ENCODE measurements around the gene NMRK2. TPM values are rescaled to one million over a fixed set of nuclear protein-coding genes. Genes with fewer than 3 reads are reported as not detected.

Gene NMRK2
- total RNA-seq, 1 experiment from 2014 or later, result 60.0 TPM

DNA sequence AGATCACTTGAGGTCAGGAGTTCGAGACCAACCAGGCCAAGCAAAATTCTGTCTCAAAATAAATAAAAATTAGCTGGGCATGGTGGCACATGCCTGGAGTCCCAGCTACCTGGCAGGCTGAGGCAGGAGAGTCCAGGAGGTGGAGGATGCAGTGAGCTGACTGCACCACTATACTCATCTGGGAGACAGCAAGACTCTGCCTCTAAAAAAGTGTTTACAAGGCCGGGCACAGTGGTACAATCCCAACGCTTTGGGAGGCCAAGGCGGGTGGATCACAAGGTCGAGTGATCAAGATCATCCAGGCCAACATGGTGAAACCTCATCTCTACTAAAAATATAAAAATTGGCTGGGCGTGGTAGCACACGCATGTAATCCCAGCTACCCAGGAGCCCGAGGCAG, 42.3 kb downstream of the NMRK2 start:
- H4K20me1 ChIP-seq (ENCODE audit: control insufficient read depth, insufficient read depth, insufficient read length), result no peaks in the 10 kb centered on the region
- no peak overlapping the region for H4K8ac ChIP-seq (replicated peaks; ENCODE audit: insufficient read length, low read depth, low read length)
- H3K27ac Mint-ChIP-seq, result peak overlapping the region in 1 of 3 experiments; percentile 58; a peak in 3 of 7 replicates
- no peak overlapping the region for H3K14ac ChIP-seq (ENCODE audit: insufficient read depth, low read length)
- H3T11ph ChIP-seq (ENCODE audit: low read length), result no peak overlapping the region
- H3K79me1 ChIP-seq (ENCODE audit: insufficient read depth, low read depth, low read length, poor library complexity, severe bottlenecking), result no peaks in the 10 kb centered on the region
- no peak overlapping the region for H2BK12ac ChIP-seq (ENCODE audit: insufficient read length, low read depth, low read length)
- H3K56ac ChIP-seq (ENCODE audit: insufficient read length, low read depth, low read length), result no peak overlapping the region
- no peak overlapping the region for H2BK120ac ChIP-seq (ENCODE audit: low read depth, low read length, poor library complexity, severe bottlenecking)
- H4K91ac ChIP-seq (ENCODE audit: insufficient read length, low read depth, low read length), result no peak overlapping the region
- H2AFZ ChIP-seq (ENCODE audit: low read length), result no peak overlapping the region
- H3K4me2 ChIP-seq (ENCODE audit: insufficient read depth, insufficient read length, low read length), result no peak overlapping the region
- no peak overlapping the region for H2AK5ac ChIP-seq (ENCODE audit: insufficient read length, low read length)
- peaks cover 4% of the 10 kb centered on the region for H3K27me3 Mint-ChIP-seq (ENCODE audit: low read depth)
- no peaks in the 10 kb centered on the region for H3K27me3 ChIP-seq (ENCODE audit: insufficient read depth, low read length)
- H4K5ac ChIP-seq (ENCODE audit: insufficient read length, low read depth, low read length), result no peak overlapping the region
- no peaks in the 10 kb centered on the region for H3K4me1 ChIP-seq (ENCODE audit: insufficient read depth, low read length)
- H3K23me2 ChIP-seq (ENCODE audit: insufficient read length, low read depth, low read length, poor library complexity, severe bottlenecking), result peaks cover 4% of the 10 kb centered on the region
- H3K9ac ChIP-seq (ENCODE audit: extremely low read depth, insufficient read length, low read length), result no peak overlapping the region
- H2BK5ac ChIP-seq (ENCODE audit: insufficient read length, low read length), result no peak overlapping the region
- peaks cover 40 to 56% (median 44%) of the 10 kb centered on the region in 3 experiments for H3K36me3 Mint-ChIP-seq (ENCODE audit: insufficient read depth in 1 of 3, low read depth in 3 of 3)
- TF ChIP-seq, protein P1, sequence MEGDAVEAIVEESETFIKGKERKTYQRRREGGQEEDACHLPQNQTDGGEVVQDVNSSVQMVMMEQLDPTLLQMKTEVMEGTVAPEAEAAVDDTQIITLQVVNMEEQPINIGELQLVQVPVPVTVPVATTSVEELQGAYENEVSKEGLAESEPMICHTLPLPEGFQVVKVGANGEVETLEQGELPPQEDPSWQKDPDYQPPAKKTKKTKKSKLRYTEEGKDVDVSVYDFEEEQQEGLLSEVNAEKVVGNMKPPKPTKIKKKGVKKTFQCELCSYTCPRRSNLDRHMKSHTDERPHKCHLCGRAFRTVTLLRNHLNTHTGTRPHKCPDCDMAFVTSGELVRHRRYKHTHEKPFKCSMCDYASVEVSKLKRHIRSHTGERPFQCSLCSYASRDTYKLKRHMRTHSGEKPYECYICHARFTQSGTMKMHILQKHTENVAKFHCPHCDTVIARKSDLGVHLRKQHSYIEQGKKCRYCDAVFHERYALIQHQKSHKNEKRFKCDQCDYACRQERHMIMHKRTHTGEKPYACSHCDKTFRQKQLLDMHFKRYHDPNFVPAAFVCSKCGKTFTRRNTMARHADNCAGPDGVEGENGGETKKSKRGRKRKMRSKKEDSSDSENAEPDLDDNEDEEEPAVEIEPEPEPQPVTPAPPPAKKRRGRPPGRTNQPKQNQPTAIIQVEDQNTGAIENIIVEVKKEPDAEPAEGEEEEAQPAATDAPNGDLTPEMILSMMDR (conservative IDR thresholded peaks at IDR 0.05), result no peak
- no peak overlapping the region for H3K27ac ChIP-seq (ENCODE audit: insufficient read length, low read depth, low read length)
- H3K79me2 ChIP-seq (ENCODE audit: insufficient read depth, low read length), result no peaks in the 10 kb centered on the region; the same call in 1 of the 2 replicates
- no peak overlapping the region for H2BK20ac ChIP-seq (ENCODE audit: low read depth, low read length, poor library complexity, severe bottlenecking)
- peak; percentile 30 for DNase-seq
- H3K9me3 Mint-ChIP-seq, result no peaks in the 10 kb centered on the region; a peak in 1 of 5 replicates
- peaks cover 5% of the 10 kb centered on the region in 2 experiments for H3K4me1 Mint-ChIP-seq
- WGBS (ENCODE audit: extremely low coverage, insufficient read length, low lambda C conversion rate), result no CpG with 5 or more reads among the region's 8 CpGs
- no peak overlapping the region for H3K18ac ChIP-seq (ENCODE audit: insufficient read length, low read depth, low read length)
- H3K9me3 ChIP-seq (ENCODE audit: control insufficient read depth, low read depth, low read length), result no peaks in the 10 kb centered on the region
- H3K4me3 Mint-ChIP-seq, result no peak overlapping the region
- H3K4ac ChIP-seq (ENCODE audit: low read depth, low read length), result no peak overlapping the region
- no peak overlapping the region for H2BK15ac ChIP-seq (ENCODE audit: low read depth, low read length)
- no peak overlapping the region for H3K23ac ChIP-seq (ENCODE audit: insufficient read length, low read depth, low read length)
